LNCaP clone FGC (cell line): ENCODE results near the gene RAP2B.

Experiments used
- DNase-seq: peaks from one replicate; pipeline ENCODE4 v3.0.0-alpha.2; 2011; ENCODE audit warnings: low read depth
- H3K4me3 ChIP-seq: 2 replicates; pipeline ENCODE4 v1.5.1; 2011; ENCODE audit warnings: mild to moderate bottlenecking, low read depth, low read length, control low read depth
- CTCF ChIP-seq: IDR thresholded peaks from 2 replicates; pipeline ENCODE4 v1.5.1; 2012; ENCODE audit warnings: mild to moderate bottlenecking; ENCODE audit not compliant: control insufficient read depth, insufficient read depth; ENCODE audit errors: extremely low read depth

RAP2B gene

GRCh38 chr3:153166206-153166605 is 4.2 kb downstream of the RAP2B start:
- H3K4me3 ChIP-seq: no peak overlapping the region
- no peak for TF ChIP-seq CTCF
- no peak for DNase-seq

GRCh38 chr3:153166796-153167195 is 4.8 kb downstream of the RAP2B start:
- TF ChIP-seq CTCF: no peak
- no peak for DNase-seq
- no peak overlapping the region for H3K4me3 ChIP-seq

GRCh38 chr3:153169793-153170383 is 7.9 kb downstream of the RAP2B start:
- no peak for DNase-seq
- no peak overlapping the region for H3K4me3 ChIP-seq
- no peak for TF ChIP-seq CTCF

GRCh38 chr3:153171256-153171655 is 9.2 kb downstream of the RAP2B start:
- no peak for DNase-seq
- no peak overlapping the region for H3K4me3 ChIP-seq
- TF ChIP-seq CTCF: no peak

GRCh38 chr3:153171918-153172317 is 9.9 kb downstream of the RAP2B start:
- H3K4me3 ChIP-seq: no peak overlapping the region
- no peak for DNase-seq
- TF ChIP-seq CTCF: no peak

GRCh38 chr3:153172796-153173757 is 11.1 kb downstream of the RAP2B start:
- H3K4me3 ChIP-seq: no peak overlapping the region
- no peak for TF ChIP-seq CTCF
- DNase-seq: no peak
